Neural crest cell (in vitro differentiated cells): ENCODE results near the gene ARL15. TPM values are rescaled to one million over a fixed set of nuclear protein-coding genes. Genes with fewer than 3 reads are reported as not detected.
A peak's percentile ranks its signal among the peaks of the same experiment; 100 is the strongest.

Source experiments
- DNase-seq: peaks from one replicate; pipeline ENCODE4 v3.0.0; 2021; ENCODE audit warnings: low read depth, mixed read lengths, low spot score
- H3K27ac Mint-ChIP-seq: one replicate; pipeline ENCODE4 v1.8.0; 2021; ENCODE audit warnings: mild to moderate bottlenecking, mixed read lengths; ENCODE audit not compliant: unreplicated experiment
- H3K27me3 Mint-ChIP-seq: 2 replicates; pipeline ENCODE4 v1.8.0; 2021; ENCODE audit warnings: low read depth, mild to moderate bottlenecking, mixed read lengths
- H3K36me3 Mint-ChIP-seq: 2 replicates; pipeline ENCODE4 v1.8.0; 2021; ENCODE audit warnings: low read depth, mild to moderate bottlenecking, mixed read lengths
- H3K4me1 Mint-ChIP-seq: 2 replicates; pipeline ENCODE4 v1.8.0; 2021; ENCODE audit warnings: mixed read lengths
- H3K4me3 Mint-ChIP-seq: one replicate; pipeline ENCODE4 v1.8.0; 2021; ENCODE audit warnings: mild to moderate bottlenecking, mixed read lengths
- H3K9me3 Mint-ChIP-seq: 2 replicates; pipeline ENCODE4 v1.8.0; 2021; ENCODE audit warnings: mixed read lengths
- total RNA-seq: library from RNA; stranded (reverse); gene quantifications from 2 replicates; pipeline ENCODE4 v1.2.1, GENCODE V29; 2021
- TF ChIP-seq, protein P1 (sequence below): fragments of 200-600 bp; sonication (generic); conservative IDR thresholded peaks from 2 replicates; pipeline ENCODE4 v1.5.0; 2021; ENCODE audit warnings: antibody characterized with exemption, mild to moderate bottlenecking

The ARL15 gene
- total RNA-seq, 1 donor from 2014 or later, result 18.4 TPM

GRCh38 chr5:54242297-54242696 lies 68.1 kb downstream of the ARL15 start:
- Mint-ChIP-seq H3K4me1 (peaks cover 2% of the 10 kb centered on the region), H3K27me3 (no peaks in the 10 kb centered on the region), H3K9me3 (no peaks in the 10 kb centered on the region), H3K27ac (no peak overlapping the region), H3K4me3 (no peak overlapping the region), H3K36me3 (no peaks in the 10 kb centered on the region)
- TF ChIP-seq, protein P1, sequence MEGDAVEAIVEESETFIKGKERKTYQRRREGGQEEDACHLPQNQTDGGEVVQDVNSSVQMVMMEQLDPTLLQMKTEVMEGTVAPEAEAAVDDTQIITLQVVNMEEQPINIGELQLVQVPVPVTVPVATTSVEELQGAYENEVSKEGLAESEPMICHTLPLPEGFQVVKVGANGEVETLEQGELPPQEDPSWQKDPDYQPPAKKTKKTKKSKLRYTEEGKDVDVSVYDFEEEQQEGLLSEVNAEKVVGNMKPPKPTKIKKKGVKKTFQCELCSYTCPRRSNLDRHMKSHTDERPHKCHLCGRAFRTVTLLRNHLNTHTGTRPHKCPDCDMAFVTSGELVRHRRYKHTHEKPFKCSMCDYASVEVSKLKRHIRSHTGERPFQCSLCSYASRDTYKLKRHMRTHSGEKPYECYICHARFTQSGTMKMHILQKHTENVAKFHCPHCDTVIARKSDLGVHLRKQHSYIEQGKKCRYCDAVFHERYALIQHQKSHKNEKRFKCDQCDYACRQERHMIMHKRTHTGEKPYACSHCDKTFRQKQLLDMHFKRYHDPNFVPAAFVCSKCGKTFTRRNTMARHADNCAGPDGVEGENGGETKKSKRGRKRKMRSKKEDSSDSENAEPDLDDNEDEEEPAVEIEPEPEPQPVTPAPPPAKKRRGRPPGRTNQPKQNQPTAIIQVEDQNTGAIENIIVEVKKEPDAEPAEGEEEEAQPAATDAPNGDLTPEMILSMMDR, result no peak
- DNase-seq, result no peak

GRCh38 chr5:54234304-54234933 lies 76.0 kb downstream of the ARL15 start:
- Mint-ChIP-seq H3K36me3 (no peaks in the 10 kb centered on the region), H3K9me3 (no peaks in the 10 kb centered on the region), H3K27me3 (no peaks in the 10 kb centered on the region), H3K4me3 (no peak overlapping the region), H3K27ac (no peak overlapping the region), H3K4me1 (no peaks in the 10 kb centered on the region)
- TF ChIP-seq, protein P1, result peak; percentile 70
- DNase-seq, result no peak

GRCh38 chr5:54230936-54231685 lies 79.3 kb downstream of the ARL15 start:
- Mint-ChIP-seq H3K4me3 (no peak overlapping the region), H3K36me3 (no peaks in the 10 kb centered on the region), H3K27me3 (no peaks in the 10 kb centered on the region), H3K27ac (no peak overlapping the region), H3K4me1 (no peaks in the 10 kb centered on the region), H3K9me3 (no peaks in the 10 kb centered on the region)
- no peak for DNase-seq
- TF ChIP-seq, protein P1, result no peak

- no peaks in the 10 kb centered on the region for H3K27me3 Mint-ChIP-seq
- no peaks in the 10 kb centered on the region for H3K36me3 Mint-ChIP-seq
- peak; percentile 69 for DNase-seq
- no peaks in the 10 kb centered on the region for H3K4me1 Mint-ChIP-seq
- H3K9me3 Mint-ChIP-seq, result no peaks in the 10 kb centered on the region
- no peak overlapping the region for H3K27ac Mint-ChIP-seq
- no peak overlapping the region for H3K4me3 Mint-ChIP-seq
- TF ChIP-seq, protein P1, result peak; percentile 91
These were observed 81.2 kb downstream of the ARL15 start for GRCh38 chr5:54229041-54229780.

DNA sequence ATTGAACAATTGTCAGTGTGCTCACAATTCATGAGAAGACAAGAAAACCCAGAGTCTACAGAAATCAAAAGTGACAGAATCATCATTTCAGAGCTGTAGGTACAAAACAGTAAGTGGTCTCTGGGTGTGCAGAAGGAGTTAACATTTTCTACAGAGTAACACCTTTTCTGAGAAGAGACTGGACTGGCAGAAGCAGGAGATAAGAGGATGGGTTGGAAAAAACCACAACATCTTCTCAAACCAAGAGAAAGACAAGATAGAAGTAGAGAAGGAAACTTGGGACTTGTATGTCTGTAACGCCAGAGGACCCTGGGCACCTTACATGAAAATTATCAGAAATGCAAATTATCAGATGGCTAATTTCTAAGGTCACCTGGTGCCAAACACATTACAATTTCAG lies 82.6 kb downstream of the ARL15 start:
- no peaks in the 10 kb centered on the region for H3K27me3 Mint-ChIP-seq
- no peak for DNase-seq
- no peaks in the 10 kb centered on the region for H3K36me3 Mint-ChIP-seq
- no peaks in the 10 kb centered on the region for H3K9me3 Mint-ChIP-seq
- no peaks in the 10 kb centered on the region for H3K4me1 Mint-ChIP-seq
- no peak overlapping the region for H3K27ac Mint-ChIP-seq
- TF ChIP-seq, protein P1, result no peak
- no peak overlapping the region for H3K4me3 Mint-ChIP-seq
